ENCODE data around the gene RBPJ.

RBPJ gene

GRCh38 chr4:26320538-26321372, at the start of gene RBPJ:
Gene RBPJ, plus strand, starts transcription at chr4:26321014. Its CDS starts 15 bp downstream, at chr4:26321029.
- Histone ChIP-seq H3K4me1 (ENCODE audit: insufficient read depth, low read length) (peaks cover 17% of the 10 kb centered on the region), H3K9me3 (ENCODE audit: low read length) (no peaks in the 10 kb centered on the region), H3K27ac (ENCODE audit: low read depth, low read length) (peak within 1 kb of the TSS; percentile 94), H3K9ac (ENCODE audit: low read length) (peak within 1 kb of the TSS; percentile 84), H3K36me3 (ENCODE audit: insufficient read depth, low read length) (no peaks in the 10 kb centered on the region), H3K4me3 (ENCODE audit: low read depth in 1 of 2, low read length in 2 of 2) (peak within 1 kb of the TSS; percentile 79 to 96), H3K27me3 (ENCODE audit: control insufficient read depth in 1 of 2, insufficient read depth in 2 of 2, low read length in 2 of 2) (no peaks in the 10 kb centered on the region)

GRCh38 chr4:26271703-26272102, 49.1 kb upstream of the RBPJ start:
- Histone ChIP-seq H3K4me3 (ENCODE audit: low read depth in 1 of 2, low read length in 2 of 2) (no peak overlapping the region), H3K36me3 (ENCODE audit: insufficient read depth, low read length) (no peaks in the 10 kb centered on the region), H3K27me3 (ENCODE audit: control insufficient read depth in 1 of 2, insufficient read depth in 2 of 2, low read length in 2 of 2) (no peaks in the 10 kb centered on the region), H3K9ac (ENCODE audit: low read length) (no peak overlapping the region), H3K9me3 (ENCODE audit: low read length) (no peaks in the 10 kb centered on the region), H3K4me1 (ENCODE audit: insufficient read depth, low read length) (peaks cover 29% of the 10 kb centered on the region), H3K27ac (ENCODE audit: low read depth, low read length) (no peak overlapping the region)

- no peaks in the 10 kb centered on the region for H3K9me3 ChIP-seq (ENCODE audit: low read length)
- no peaks in the 10 kb centered on the region for H3K27me3 ChIP-seq (ENCODE audit: control insufficient read depth in 1 of 2, insufficient read depth in 2 of 2, low read length in 2 of 2)
- H3K4me3 ChIP-seq (ENCODE audit: low read depth in 1 of 2, low read length in 2 of 2): peak overlapping the region in 1 of 2 donors; percentile 6
- no peaks in the 10 kb centered on the region for H3K36me3 ChIP-seq (ENCODE audit: insufficient read depth, low read length)
- peak overlapping the region; percentile 58 for H3K27ac ChIP-seq (ENCODE audit: low read depth, low read length)
- peaks cover 24% of the 10 kb centered on the region for H3K4me1 ChIP-seq (ENCODE audit: insufficient read depth, low read length)
- no peak overlapping the region for H3K9ac ChIP-seq (ENCODE audit: low read length)
Measured at GRCh38 chr4:26272654-26273615, 47.9 kb upstream of the RBPJ start.

GRCh38 chr4:26273616-26273980, 47.2 kb upstream of the RBPJ start:
- no peaks in the 10 kb centered on the region for H3K36me3 ChIP-seq (ENCODE audit: insufficient read depth, low read length)
- no peaks in the 10 kb centered on the region for H3K27me3 ChIP-seq (ENCODE audit: control insufficient read depth in 1 of 2, insufficient read depth in 2 of 2, low read length in 2 of 2)
- H3K9me3 ChIP-seq (ENCODE audit: low read length): no peaks in the 10 kb centered on the region
- peak overlapping the region in 1 of 2 donors; percentile 6 for H3K4me3 ChIP-seq (ENCODE audit: low read depth in 1 of 2, low read length in 2 of 2)
- peaks cover 18% of the 10 kb centered on the region for H3K4me1 ChIP-seq (ENCODE audit: insufficient read depth, low read length)
- no peak overlapping the region for H3K9ac ChIP-seq (ENCODE audit: low read length)
- H3K27ac ChIP-seq (ENCODE audit: low read depth, low read length): peak overlapping the region; percentile 58

- no peaks in the 10 kb centered on the region for H3K9me3 ChIP-seq (ENCODE audit: low read length)
- H3K4me3 ChIP-seq (ENCODE audit: low read depth in 1 of 2, low read length in 2 of 2): no peak overlapping the region
- H3K9ac ChIP-seq (ENCODE audit: low read length): no peak overlapping the region
- no peak overlapping the region for H3K27ac ChIP-seq (ENCODE audit: low read depth, low read length)
- H3K36me3 ChIP-seq (ENCODE audit: insufficient read depth, low read length): no peaks in the 10 kb centered on the region
- peaks cover 14% of the 10 kb centered on the region for H3K4me1 ChIP-seq (ENCODE audit: insufficient read depth, low read length)
- H3K27me3 ChIP-seq (ENCODE audit: control insufficient read depth in 1 of 2, insufficient read depth in 2 of 2, low read length in 2 of 2): no peaks in the 10 kb centered on the region
Measured at GRCh38 chr4:26275281-26275680, 45.5 kb upstream of the RBPJ start.

GRCh38 chr4:26279446-26279845, 41.4 kb upstream of the RBPJ start:
- Histone ChIP-seq H3K9ac (ENCODE audit: low read length) (no peak overlapping the region), H3K27ac (ENCODE audit: low read depth, low read length) (no peak overlapping the region), H3K4me1 (ENCODE audit: insufficient read depth, low read length) (no peaks in the 10 kb centered on the region), H3K27me3 (ENCODE audit: control insufficient read depth in 1 of 2, insufficient read depth in 2 of 2, low read length in 2 of 2) (no peaks in the 10 kb centered on the region), H3K9me3 (ENCODE audit: low read length) (no peaks in the 10 kb centered on the region), H3K36me3 (ENCODE audit: insufficient read depth, low read length) (no peaks in the 10 kb centered on the region), H3K4me3 (ENCODE audit: low read depth in 1 of 2, low read length in 2 of 2) (no peak overlapping the region)

- H3K36me3 ChIP-seq (ENCODE audit: insufficient read depth, low read length): no peaks in the 10 kb centered on the region
- H3K9me3 ChIP-seq (ENCODE audit: low read length): no peaks in the 10 kb centered on the region
- no peaks in the 10 kb centered on the region for H3K4me1 ChIP-seq (ENCODE audit: insufficient read depth, low read length)
- H3K27ac ChIP-seq (ENCODE audit: low read depth, low read length): no peak overlapping the region
- no peaks in the 10 kb centered on the region for H3K27me3 ChIP-seq (ENCODE audit: control insufficient read depth in 1 of 2, insufficient read depth in 2 of 2, low read length in 2 of 2)
- H3K9ac ChIP-seq (ENCODE audit: low read length): no peak overlapping the region
- H3K4me3 ChIP-seq (ENCODE audit: low read depth in 1 of 2, low read length in 2 of 2): no peak overlapping the region
Measured at GRCh38 chr4:26281881-26282280, 38.9 kb upstream of the RBPJ start.

- Histone ChIP-seq H3K9ac (ENCODE audit: low read length) (no peak overlapping the region), H3K4me3 (ENCODE audit: low read depth in 1 of 2, low read length in 2 of 2) (no peak overlapping the region), H3K27ac (ENCODE audit: low read depth, low read length) (no peak overlapping the region), H3K4me1 (ENCODE audit: insufficient read depth, low read length) (peaks cover 4% of the 10 kb centered on the region), H3K36me3 (ENCODE audit: insufficient read depth, low read length) (no peaks in the 10 kb centered on the region), H3K9me3 (ENCODE audit: low read length) (no peaks in the 10 kb centered on the region), H3K27me3 (ENCODE audit: control insufficient read depth in 1 of 2, insufficient read depth in 2 of 2, low read length in 2 of 2) (no peaks in the 10 kb centered on the region)
Measured at GRCh38 chr4:26284536-26284935, 36.3 kb upstream of the RBPJ start.

GRCh38 chr4:26285272-26285671, 35.5 kb upstream of the RBPJ start:
- H3K27me3 ChIP-seq (ENCODE audit: control insufficient read depth in 1 of 2, insufficient read depth in 2 of 2, low read length in 2 of 2): no peaks in the 10 kb centered on the region
- no peaks in the 10 kb centered on the region for H3K36me3 ChIP-seq (ENCODE audit: insufficient read depth, low read length)
- no peak overlapping the region for H3K27ac ChIP-seq (ENCODE audit: low read depth, low read length)
- H3K9ac ChIP-seq (ENCODE audit: low read length): no peak overlapping the region
- H3K4me1 ChIP-seq (ENCODE audit: insufficient read depth, low read length): peaks cover 5% of the 10 kb centered on the region
- no peak overlapping the region for H3K4me3 ChIP-seq (ENCODE audit: low read depth in 1 of 2, low read length in 2 of 2)
- H3K9me3 ChIP-seq (ENCODE audit: low read length): no peaks in the 10 kb centered on the region

- H3K9me3 ChIP-seq (ENCODE audit: low read length): no peaks in the 10 kb centered on the region
- no peaks in the 10 kb centered on the region for H3K36me3 ChIP-seq (ENCODE audit: insufficient read depth, low read length)
- H3K4me1 ChIP-seq (ENCODE audit: insufficient read depth, low read length): peaks cover 5% of the 10 kb centered on the region
- no peaks in the 10 kb centered on the region for H3K27me3 ChIP-seq (ENCODE audit: control insufficient read depth in 1 of 2, insufficient read depth in 2 of 2, low read length in 2 of 2)
- no peak overlapping the region for H3K4me3 ChIP-seq (ENCODE audit: low read depth in 1 of 2, low read length in 2 of 2)
- no peak overlapping the region for H3K9ac ChIP-seq (ENCODE audit: low read length)
- no peak overlapping the region for H3K27ac ChIP-seq (ENCODE audit: low read depth, low read length)
Measured at GRCh38 chr4:26287756-26288155, 33.1 kb upstream of the RBPJ start.

GRCh38 chr4:26288355-26288909, 32.4 kb upstream of the RBPJ start:
- Histone ChIP-seq H3K4me1 (ENCODE audit: insufficient read depth, low read length) (peaks cover 5% of the 10 kb centered on the region), H3K9me3 (ENCODE audit: low read length) (no peaks in the 10 kb centered on the region), H3K9ac (ENCODE audit: low read length) (no peak overlapping the region), H3K36me3 (ENCODE audit: insufficient read depth, low read length) (no peaks in the 10 kb centered on the region), H3K4me3 (ENCODE audit: low read depth in 1 of 2, low read length in 2 of 2) (no peak overlapping the region), H3K27me3 (ENCODE audit: control insufficient read depth in 1 of 2, insufficient read depth in 2 of 2, low read length in 2 of 2) (no peaks in the 10 kb centered on the region), H3K27ac (ENCODE audit: low read depth, low read length) (no peak overlapping the region)
